Cardiac fibroblast (primary cell): ENCODE data around the gene TM4SF18.

Experiments
- DNase-seq, 2 donors: peaks; one replicate each; pipeline versions ENCODE4 v3.0.0 to v3.0.0-alpha.2; 2010; ENCODE audit warnings: low read depth in 2 of 2
- H3K4me3 ChIP-seq, 2 donors: replicated peaks in 1 of 2; 1 replicate in 1 of 2; 2 replicates in 1 of 2; pipeline ENCODE4 v1.5.1; 2011; ENCODE audit warnings: low read depth in 2 of 2, low read length in 2 of 2, mild to moderate bottlenecking in 2 of 2, moderate library complexity in 1 of 2
- TF ChIP-seq, protein P1 (sequence below): IDR thresholded peaks from one replicate; pipeline ENCODE4 v1.5.1; 2011; ENCODE audit warnings: low read depth, mild to moderate bottlenecking, low read length, inconsistent platforms

The TM4SF18 gene

GRCh38 chr3:149356044-149356592, 22.7 kb upstream of the TM4SF18 start:
- no peak overlapping the region for H3K4me3 ChIP-seq
- TF ChIP-seq, protein P1, sequence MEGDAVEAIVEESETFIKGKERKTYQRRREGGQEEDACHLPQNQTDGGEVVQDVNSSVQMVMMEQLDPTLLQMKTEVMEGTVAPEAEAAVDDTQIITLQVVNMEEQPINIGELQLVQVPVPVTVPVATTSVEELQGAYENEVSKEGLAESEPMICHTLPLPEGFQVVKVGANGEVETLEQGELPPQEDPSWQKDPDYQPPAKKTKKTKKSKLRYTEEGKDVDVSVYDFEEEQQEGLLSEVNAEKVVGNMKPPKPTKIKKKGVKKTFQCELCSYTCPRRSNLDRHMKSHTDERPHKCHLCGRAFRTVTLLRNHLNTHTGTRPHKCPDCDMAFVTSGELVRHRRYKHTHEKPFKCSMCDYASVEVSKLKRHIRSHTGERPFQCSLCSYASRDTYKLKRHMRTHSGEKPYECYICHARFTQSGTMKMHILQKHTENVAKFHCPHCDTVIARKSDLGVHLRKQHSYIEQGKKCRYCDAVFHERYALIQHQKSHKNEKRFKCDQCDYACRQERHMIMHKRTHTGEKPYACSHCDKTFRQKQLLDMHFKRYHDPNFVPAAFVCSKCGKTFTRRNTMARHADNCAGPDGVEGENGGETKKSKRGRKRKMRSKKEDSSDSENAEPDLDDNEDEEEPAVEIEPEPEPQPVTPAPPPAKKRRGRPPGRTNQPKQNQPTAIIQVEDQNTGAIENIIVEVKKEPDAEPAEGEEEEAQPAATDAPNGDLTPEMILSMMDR, result no peak
- peak in 1 of 2 donors; percentile 41 for DNase-seq

DNA sequence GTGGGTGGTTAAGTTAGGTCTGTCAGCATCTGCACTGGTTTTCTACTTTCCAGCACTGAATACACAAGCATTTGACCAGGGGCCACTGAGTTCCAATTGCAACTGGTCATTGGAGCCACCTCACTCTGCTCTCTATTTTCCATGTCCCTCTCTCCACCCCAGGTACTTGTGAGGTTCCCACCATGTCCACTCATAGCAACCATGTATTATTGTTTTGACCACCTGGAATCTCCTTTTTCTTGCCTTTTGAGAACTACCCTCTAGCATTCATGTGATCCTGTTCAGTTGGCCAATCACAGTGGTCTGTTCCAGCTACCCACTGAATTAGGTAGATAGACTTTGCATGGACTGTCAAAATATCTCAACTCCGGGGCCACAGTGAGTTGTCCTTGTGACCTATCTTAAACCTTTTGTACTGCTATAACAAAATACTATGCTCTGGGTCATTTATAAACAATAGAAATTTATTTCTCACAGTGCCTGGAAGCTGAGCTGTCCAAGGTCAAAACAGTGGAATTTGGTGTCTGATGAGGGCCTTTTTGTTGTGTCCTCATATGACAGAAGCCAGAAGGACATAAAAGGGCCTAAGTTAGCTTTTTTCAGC, 20.2 kb upstream of the TM4SF18 start:
- H3K4me3 ChIP-seq, result no peak overlapping the region
- DNase-seq, result peak in 1 of 2 donors; percentile 5
- TF ChIP-seq, protein P1, result no peak

GRCh38 chr3:149352556-149352955, 19.1 kb upstream of the TM4SF18 start:
- H3K4me3 ChIP-seq, result no peak overlapping the region
- TF ChIP-seq, protein P1, result peak; percentile 87
- peak; percentile 67 to 82 for DNase-seq

- TF ChIP-seq, protein P1, result no peak
- no peak overlapping the region for H3K4me3 ChIP-seq
- no peak for DNase-seq
These were observed 10.5 kb upstream of the TM4SF18 start for GRCh38 chr3:149343951-149344350.

DNA sequence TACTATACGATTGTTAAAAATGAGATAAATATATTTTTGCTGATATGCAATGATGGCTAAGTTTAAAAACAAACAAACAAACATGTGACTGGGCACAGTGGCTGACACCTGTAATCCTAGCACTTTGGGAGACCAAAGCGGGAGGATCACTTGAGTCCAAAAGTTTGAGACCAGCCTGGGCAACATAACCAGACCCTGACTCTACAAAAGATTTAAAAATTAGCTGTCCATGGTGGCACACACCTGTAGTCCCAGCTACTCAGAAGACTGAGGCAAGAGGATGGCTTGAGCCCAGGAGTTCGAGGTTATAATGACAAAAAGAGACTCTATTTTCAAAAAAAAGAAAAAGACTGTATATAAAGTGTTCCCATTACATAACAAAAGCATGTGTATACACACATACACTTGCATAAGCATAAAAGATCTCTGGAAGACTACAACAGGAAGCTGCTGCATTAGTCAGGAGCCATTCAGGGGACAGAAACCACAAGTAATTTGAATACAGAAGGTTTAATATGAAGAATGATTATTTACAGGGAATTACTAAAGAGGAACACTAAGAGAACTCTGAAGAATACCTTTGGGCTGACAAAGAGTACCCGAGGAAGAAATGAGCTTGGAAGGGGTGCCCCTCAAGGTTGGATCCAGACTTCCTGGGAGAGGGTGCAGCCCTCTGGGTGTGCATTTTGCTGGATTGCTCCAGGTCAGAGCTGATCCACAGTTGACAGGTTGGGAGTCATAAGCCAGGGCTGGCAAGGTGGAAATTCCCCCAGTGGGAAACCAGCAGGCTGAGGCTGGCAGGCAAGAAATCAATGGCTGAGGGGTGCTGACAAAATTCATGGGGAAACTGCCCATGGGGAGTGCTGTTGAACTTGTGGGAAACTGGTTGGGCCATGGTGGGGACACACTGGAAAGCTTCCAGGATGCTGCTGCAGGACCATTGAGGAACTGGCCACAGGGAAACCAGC, 9.3 kb upstream of the TM4SF18 start:
- DNase-seq, result peak; percentile 71 to 93
- TF ChIP-seq, protein P1, result no peak
- H3K4me3 ChIP-seq, result no peak overlapping the region

- TF ChIP-seq, protein P1, result no peak
- no peak overlapping the region for H3K4me3 ChIP-seq
- DNase-seq, result peak; percentile 73 to 82
These were observed 7.0 kb upstream of the TM4SF18 start for GRCh38 chr3:149340310-149340933.
